ENCODE results near the gene IL1RN. TPM values are rescaled to one million over a fixed set of nuclear protein-coding genes. Genes with fewer than 3 reads are reported as not detected.

IL1RN gene
- total RNA-seq, 1 experiment from 2014 or later: 0.17 TPM

GRCh38 chr2:113173542-113174375 lies 46.4 kb downstream of the IL1RN start, which contains the start of gene PSD4:
TSS of gene PSD4 (plus strand) at chr2:113173971. CDS start at chr2:113182457, 8,486 bp downstream.
- DNase-seq (ENCODE audit: low spot score): no peak

GRCh38 chr2:113174376-113174750 lies 47.0 kb downstream of the IL1RN start:
- DNase-seq (ENCODE audit: low spot score): no peak

GRCh38 chr2:113175042-113175628 lies 47.7 kb downstream of the IL1RN start:
- no peak for DNase-seq (ENCODE audit: low spot score)

- no peak for DNase-seq (ENCODE audit: low spot score)
These were observed 48.6 kb downstream of the IL1RN start for GRCh38 chr2:113175736-113176695.

GRCh38 chr2:113176696-113177355 lies 49.4 kb downstream of the IL1RN start:
- DNase-seq (ENCODE audit: low spot score): no peak

GRCh38 chr2:113178069-113178746 lies 50.8 kb downstream of the IL1RN start:
- no peak for DNase-seq (ENCODE audit: low spot score)

GRCh38 chr2:113178891-113179290 lies 51.5 kb downstream of the IL1RN start:
- no peak for DNase-seq (ENCODE audit: low spot score)

GRCh38 chr2:113179446-113180045 lies 52.1 kb downstream of the IL1RN start:
- DNase-seq (ENCODE audit: low spot score): no peak

- DNase-seq (ENCODE audit: low spot score): no peak
These were observed 52.9 kb downstream of the IL1RN start for GRCh38 chr2:113180131-113180946.

- DNase-seq (ENCODE audit: low spot score): no peak
These were observed 54.1 kb downstream of the IL1RN start for GRCh38 chr2:113181258-113182051.

- no peak for DNase-seq (ENCODE audit: low spot score)
These were observed 55.3 kb downstream of the IL1RN start for GRCh38 chr2:113182471-113183260.

- no peak for DNase-seq (ENCODE audit: low spot score)
These were observed 55.9 kb downstream of the IL1RN start for GRCh38 chr2:113183264-113183663.

Other genes starting within 250 kb of the IL1RN start
- gene IL37, start 216.4 kb upstream of the IL1RN start, total RNA-seq (2014; rRNA removed; shearing (Covaris generic)): not detected in 2 replicates
- not detected in 2 replicates for gene IL36G, start 149.6 kb upstream of the IL1RN start, total RNA-seq (2014; rRNA removed; shearing (Covaris generic))
- not detected in 2 replicates for gene IL36A, start 122.1 kb upstream of the IL1RN start, total RNA-seq (2014; rRNA removed; shearing (Covaris generic))
- gene IL36B, start 74.7 kb upstream of the IL1RN start, total RNA-seq (2014; rRNA removed; shearing (Covaris generic)): not detected in 2 replicates
- gene IL36RN, start 68.4 kb upstream of the IL1RN start, total RNA-seq (2014; rRNA removed; shearing (Covaris generic)): not detected in 2 replicates
- gene IL1F10, start 59.6 kb upstream of the IL1RN start, total RNA-seq (2014; rRNA removed; shearing (Covaris generic)): not detected in 2 replicates
- gene PSD4, start 46.4 kb downstream of the IL1RN start, total RNA-seq (2014; rRNA removed; shearing (Covaris generic)): 1.4 and 1.5 TPM in 2 replicates
- 0.08 TPM in 1 of 2 replicates, not detected in the other for gene PAX8, start 151.3 kb downstream of the IL1RN start, total RNA-seq (2014; rRNA removed; shearing (Covaris generic))

Data from H4 (cell line).